HL-60/S4 (cell line): ENCODE measurements around the gene CYLD.

Experiments
- in situ Hi-C: fragments of 300-500 bp; cut with MboI; formaldehyde crosslinking; loops from 2 replicates; pipeline ENCODE4 v1.14.3; 2022; ENCODE audit warnings: low sequenced_read_pairs

The CYLD gene

DNA sequence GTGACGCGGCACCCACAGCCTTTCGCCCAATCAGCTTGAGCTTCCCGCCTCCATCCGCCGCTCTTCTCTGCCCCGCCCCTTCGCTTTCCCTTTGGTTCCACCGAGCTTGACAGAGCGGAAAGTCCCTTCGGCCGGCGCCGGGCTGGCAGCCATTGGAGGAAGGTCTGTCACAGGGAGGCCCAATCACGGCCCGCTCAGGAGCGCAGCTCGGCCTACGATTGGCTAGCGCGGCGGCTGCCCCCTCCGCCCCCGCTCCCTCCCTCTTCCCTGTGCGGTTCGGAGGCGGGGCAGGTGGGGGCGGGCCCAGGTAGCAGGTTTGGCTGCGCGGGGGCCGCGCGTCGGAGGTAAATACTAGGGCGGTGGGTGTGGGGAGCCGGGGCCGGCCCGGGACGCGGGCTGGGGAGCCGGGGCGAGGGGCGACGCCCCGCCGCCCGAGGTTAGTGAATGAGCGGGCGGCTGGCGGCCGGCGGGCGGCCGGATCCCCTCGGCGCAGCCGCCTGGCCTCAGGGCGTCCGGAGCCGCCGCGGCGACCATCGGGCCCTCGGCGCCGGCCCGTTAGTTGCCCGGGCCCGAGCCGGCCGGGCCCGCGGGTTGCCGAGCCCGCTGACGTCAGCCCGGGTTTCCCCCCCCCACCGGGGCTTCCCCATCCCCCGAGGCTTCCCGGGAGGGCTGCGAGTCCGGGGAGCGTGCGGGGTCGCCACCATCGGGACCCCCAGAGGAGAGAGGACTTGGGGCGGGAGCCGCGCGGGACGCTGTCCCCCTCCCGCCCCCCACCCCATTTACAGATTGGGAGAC, at the start of gene CYLD:
TSS of gene CYLD (plus strand) at position 306 of the 795 bp plus-strand sequence. CDS start 7,613 bp downstream, outside the sequence.
- in situ Hi-C loops = no loop called here

- in situ Hi-C loops = no loop called here
Observed at GRCh38 chr16:50692644-50692998, 49.3 kb upstream of the CYLD start.

DNA sequence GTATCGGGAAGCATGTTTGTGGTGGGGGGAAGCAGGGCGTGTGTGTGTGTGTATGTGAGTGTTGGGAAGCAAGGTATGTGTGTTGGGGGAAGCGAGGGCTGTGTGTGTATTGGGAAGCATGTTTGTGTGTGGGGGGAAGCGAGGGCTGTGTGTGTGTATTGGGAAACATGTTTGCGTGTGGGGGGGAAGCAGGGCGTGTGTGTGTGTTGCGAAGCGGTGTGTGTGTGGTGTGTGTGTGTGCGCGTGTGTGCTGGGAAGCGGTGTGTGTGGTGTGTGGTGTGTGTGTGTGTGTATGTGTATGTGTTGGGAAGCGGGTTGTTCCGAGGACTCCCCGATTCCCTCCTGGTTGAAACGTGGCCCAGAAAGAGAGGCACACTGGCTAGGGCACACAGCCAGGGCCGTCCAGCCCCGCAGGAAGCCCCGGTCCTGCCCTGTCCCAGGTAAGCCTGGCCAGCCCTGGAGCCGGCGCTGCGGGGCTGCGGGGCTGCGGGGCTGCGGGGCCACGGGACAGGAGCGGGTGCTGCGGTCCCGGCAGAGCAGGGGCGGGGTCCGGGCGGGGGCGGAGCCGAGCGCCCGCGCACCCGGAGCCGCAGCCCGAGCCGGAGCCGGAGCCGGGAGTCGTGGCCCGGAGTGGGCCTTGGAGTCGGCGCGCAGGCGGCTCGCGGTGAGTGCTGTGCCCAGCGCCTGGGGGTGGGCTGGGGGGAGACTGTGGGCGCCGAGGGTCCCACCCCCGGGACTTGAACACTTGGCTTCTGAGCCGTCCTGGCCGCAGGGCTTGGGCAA, 48.7 kb upstream of the CYLD start, which contains the start of gene NOD2:
TSS of gene NOD2 (plus strand) at position 608 of the 783 bp plus-strand sequence. CDS start 5,890 bp downstream, outside the sequence.
- in situ Hi-C loops = no loop called here

- in situ Hi-C loops = no loop called here
Observed at GRCh38 chr16:50694206-50694605, 47.7 kb upstream of the CYLD start.

GRCh38 chr16:50695017-50696000, 46.6 kb upstream of the CYLD start:
- in situ Hi-C loops = no loop called here

GRCh38 chr16:50696126-50696525, 45.8 kb upstream of the CYLD start:
- in situ Hi-C loops = no loop called here

GRCh38 chr16:50696575-50697420, 45.1 kb upstream of the CYLD start:
- in situ Hi-C loops = no loop called here

- in situ Hi-C loops = no loop called here
Observed at GRCh38 chr16:50697421-50697715, 44.5 kb upstream of the CYLD start.

- in situ Hi-C loops = no loop called here
Observed at GRCh38 chr16:50697881-50698767, 43.8 kb upstream of the CYLD start.

- in situ Hi-C loops = no loop called here
Observed at GRCh38 chr16:50699326-50700159, 42.3 kb upstream of the CYLD start.

DNA sequence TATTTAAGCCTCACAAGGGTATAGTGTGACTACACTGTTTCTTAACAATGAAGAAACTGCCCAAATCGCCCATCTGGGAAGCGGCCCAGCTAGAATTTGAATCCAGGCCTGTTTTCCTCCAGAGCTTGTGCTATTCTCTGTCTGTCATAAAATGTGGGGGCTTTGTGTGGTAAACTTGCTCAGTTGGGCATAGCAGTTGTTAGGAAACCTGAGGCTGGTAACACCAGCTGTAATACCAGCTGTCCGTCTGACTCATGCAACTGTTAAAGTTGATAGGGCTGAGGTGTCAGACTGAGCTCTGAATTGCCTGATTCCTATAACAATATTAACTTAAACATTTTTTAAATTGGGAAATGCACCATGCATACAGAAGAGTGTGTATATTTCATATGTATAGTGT, 39.2 kb upstream of the CYLD start:
- in situ Hi-C loops = no loop called here

GRCh38 chr16:50704245-50704644, 37.6 kb upstream of the CYLD start:
- in situ Hi-C loops = no loop called here

DNA sequence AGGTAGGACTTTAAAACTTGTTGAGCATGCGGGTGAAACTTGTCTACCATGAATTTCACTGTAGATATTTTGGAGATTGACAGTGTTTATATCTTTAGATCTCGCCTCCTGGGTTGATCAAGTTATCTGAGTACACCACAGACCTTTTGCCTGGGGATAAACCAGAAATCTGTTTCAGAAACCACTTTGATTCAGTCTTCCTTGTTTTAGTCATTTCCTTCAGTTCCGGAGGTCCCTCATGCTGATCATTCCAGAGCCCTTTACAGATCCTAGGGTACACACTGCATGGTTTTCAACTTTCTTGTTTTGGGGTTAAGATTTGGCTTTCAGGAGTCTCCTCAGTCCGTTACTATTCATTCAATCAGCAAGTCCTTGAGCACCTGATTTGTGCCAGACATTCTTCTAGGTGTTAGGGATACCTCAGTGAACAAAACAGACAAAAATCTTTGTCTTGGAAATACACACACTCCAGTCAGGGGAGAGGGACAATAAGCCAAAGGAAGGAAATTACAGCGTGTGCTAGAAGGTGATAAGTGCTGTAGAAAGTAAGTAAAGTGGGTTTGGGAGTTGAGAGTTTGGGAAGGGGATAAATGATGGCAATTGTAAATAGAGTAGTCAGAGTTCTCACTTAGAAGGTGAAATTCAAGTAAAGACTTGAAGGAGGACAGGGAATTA, 36.3 kb upstream of the CYLD start:
- in situ Hi-C loops = no loop called here

DNA sequence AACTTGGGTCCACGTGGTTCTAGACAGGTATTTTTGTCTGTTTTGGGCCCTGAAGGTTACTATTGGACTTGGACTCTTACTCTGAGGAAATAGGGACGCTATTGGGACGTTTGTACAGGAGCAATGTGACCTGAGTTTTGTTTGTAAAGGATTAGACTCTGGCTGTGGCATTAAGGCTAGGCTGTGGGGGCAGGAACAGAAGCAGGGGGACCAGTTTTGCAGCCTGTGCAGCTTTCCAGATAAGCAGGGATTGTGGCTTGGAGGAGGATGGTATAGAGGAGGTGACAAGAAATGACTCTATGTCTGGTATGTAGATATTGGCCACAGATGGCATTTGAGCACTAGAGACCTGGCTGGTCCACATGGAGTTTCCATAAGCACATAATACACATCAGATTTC, 35.6 kb upstream of the CYLD start:
- in situ Hi-C loops = no loop called here

DNA sequence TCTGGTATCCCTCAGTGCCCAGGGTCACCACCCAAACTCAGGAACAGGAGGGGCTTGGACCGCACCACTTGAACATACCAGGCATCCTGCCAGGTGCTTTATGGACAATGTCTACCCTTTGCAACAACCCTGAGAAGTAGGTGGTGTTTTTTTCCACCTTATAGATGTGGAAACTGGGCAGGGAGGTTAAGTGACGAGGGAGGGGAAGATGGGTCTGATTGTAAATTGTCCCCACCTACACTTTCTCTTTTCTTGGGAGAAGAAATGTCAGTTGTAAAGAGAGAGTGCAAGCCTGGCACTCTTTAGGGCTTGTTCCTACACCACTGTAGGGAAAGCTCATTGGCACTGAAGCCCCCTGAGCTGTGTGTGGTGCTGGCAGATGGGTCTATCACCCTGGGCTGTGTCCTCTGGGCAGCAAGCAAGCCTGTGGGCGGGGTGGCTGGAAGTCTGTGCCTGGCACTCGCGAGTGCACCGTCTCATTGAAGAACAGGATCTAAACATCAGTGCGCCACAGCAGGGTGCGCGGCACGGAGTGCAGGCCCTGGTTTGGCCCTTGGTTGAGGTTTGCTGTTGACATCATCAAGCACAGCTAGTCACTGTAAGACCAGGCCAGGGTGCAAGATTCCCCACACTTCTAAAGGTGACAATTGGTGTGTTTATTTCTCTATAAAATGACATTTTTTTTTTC, 33.4 kb upstream of the CYLD start:
- in situ Hi-C loops = no loop called here

GRCh38 chr16:50709061-50709684, 32.7 kb upstream of the CYLD start:
- in situ Hi-C loops = no loop called here

DNA sequence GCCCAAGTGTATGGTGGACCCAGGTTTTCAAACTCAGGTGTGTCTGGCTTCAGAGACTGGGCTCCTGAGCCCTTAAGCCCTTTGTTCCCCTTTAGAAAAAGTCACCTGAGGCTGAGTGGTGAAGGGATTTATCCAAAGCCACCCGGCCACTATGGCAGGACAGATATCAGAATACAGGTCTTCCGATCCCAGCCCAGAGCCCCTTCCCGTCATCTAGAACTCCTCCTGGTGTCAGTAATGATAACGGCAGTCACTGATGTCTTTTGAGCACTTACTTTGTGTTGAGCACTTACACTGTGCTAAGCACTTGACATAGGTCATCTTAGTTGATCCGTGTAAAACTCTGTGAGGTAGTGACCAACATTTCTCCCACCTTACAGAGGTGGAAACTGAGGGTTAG, 31.9 kb upstream of the CYLD start:
- in situ Hi-C loops = no loop called here
